Stimulated activated CD4-positive, alpha-beta T cell treated with anti-CD3 and anti-CD28 coated beads, TNF-alpha, amount 100 ng/mL, for 24 hours (primary cell): Measurements from ENCODE around the gene ANXA1.
"Not testable (repeated sequence)": the region's sequence is repeated elsewhere in the genome, so short reads cannot be mapped to it uniquely, and the experiment has no call there.

Experiments
- DNase-seq, 3 experiments: peaks; one replicate each; pipeline ENCODE4 v3.0.0-alpha.2; 2020; ENCODE audit warnings: low read depth in 3 of 3

The ANXA1 gene

GRCh38 chr9:73167614-73168013, 15.9 kb downstream of the ANXA1 start:
- DNase-seq = no peak

- DNase-seq = no peak
These were observed 16.8 kb downstream of the ANXA1 start for GRCh38 chr9:73168298-73168934.

- no peak for DNase-seq
These were observed 18.7 kb downstream of the ANXA1 start for GRCh38 chr9:73170185-73170957.

- no peak for DNase-seq
These were observed 21.2 kb downstream of the ANXA1 start for GRCh38 chr9:73172901-73173215.

- no peak for DNase-seq
These were observed 22.1 kb downstream of the ANXA1 start for GRCh38 chr9:73173557-73174329.

- DNase-seq = no peak
These were observed 22.8 kb downstream of the ANXA1 start for GRCh38 chr9:73174330-73174980.

GRCh38 chr9:73176450-73176875, 24.8 kb downstream of the ANXA1 start:
- no peak for DNase-seq

- no peak for DNase-seq
These were observed 26.4 kb downstream of the ANXA1 start for GRCh38 chr9:73178044-73178443.

GRCh38 chr9:73179589-73179988, 27.9 kb downstream of the ANXA1 start:
- DNase-seq = no peak

- no peak for DNase-seq
These were observed 28.7 kb downstream of the ANXA1 start for GRCh38 chr9:73180403-73180802.

- DNase-seq = no peak
These were observed 31.3 kb downstream of the ANXA1 start for GRCh38 chr9:73182928-73183327.

GRCh38 chr9:73183428-73183827, 31.8 kb downstream of the ANXA1 start:
- DNase-seq = no peak

- DNase-seq = no peak
These were observed 32.5 kb downstream of the ANXA1 start for GRCh38 chr9:73183917-73184861.

- DNase-seq = not testable (repeated sequence)
These were observed 39.4 kb downstream of the ANXA1 start for GRCh38 chr9:73191109-73191508.

- no peak for DNase-seq
These were observed 42.6 kb downstream of the ANXA1 start for GRCh38 chr9:73194284-73194683.

GRCh38 chr9:73199448-73199847, 47.8 kb downstream of the ANXA1 start:
- no peak for DNase-seq

- no peak for DNase-seq
These were observed 48.2 kb downstream of the ANXA1 start for GRCh38 chr9:73199886-73200285.

GRCh38 chr9:73200694-73201452, 49.2 kb downstream of the ANXA1 start:
- no peak for DNase-seq

GRCh38 chr9:73202980-73203379, 51.3 kb downstream of the ANXA1 start:
- DNase-seq = no peak

GRCh38 chr9:73204936-73205335, 53.3 kb downstream of the ANXA1 start:
- no peak for DNase-seq
